Activated CD4-positive, CD25-positive, alpha-beta regulatory T cell treated with anti-CD3 and anti-CD28 coated beads, Interleukin-2, amount 50 U/mL, for 72 hours (primary cell): ENCODE data around the gene STPG1.

Source experiments
- DNase-seq: peaks from one replicate; pipeline ENCODE4 v3.0.0; 2021

Gene STPG1

DNA sequence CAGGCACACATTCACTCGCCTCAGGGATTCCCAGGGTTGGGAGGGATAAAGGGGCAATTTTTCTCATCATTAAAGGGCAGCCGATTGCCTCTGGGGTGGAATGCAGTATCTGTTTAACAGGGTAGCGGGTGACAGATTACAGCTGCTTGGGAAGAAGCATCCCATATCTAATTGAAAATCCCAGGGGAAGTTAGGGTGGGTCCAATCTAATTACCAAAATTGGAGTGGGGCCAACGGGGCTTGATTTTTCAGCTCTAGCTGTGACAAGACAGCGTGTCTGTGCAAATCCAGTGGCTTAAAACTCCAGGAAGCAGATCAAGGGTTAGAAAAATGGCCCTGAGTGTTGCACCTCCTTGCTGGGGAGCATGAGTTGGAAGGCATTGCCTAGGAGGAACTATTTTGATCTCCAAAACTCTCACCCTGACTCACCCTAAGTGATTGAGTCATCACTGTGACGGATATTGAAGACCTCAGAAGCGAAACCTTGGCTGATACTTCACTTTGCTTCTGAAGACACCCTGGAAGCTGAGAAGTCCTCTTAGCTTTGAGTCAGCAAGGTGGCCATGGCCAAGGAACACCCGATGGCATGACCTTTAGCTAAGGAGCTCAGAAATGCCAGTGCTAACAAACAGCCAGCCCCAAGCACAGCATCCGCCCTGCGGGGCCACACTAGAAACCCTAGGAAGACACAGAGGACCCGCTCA lies 48.5 kb downstream of the STPG1 start:
- DNase-seq, result no peak

DNA sequence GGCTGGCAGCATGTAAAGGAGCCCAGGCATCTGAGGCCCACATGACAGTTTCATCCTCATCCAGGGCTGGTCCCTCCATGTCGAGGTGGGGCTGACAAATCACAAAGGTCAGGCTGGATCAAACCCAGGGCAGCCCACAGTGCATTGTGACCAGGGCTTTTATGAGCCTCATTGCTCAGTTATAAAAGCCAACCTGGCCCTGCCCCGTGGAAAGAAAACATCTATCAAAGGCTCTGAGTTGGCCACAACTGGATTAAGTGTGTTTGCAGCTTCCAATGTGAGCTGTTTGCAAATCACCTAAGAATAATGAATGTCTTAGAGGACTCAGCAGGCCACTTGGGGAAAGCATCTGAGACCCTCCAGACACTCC lies 49.0 kb downstream of the STPG1 start:
- no peak for DNase-seq

DNA sequence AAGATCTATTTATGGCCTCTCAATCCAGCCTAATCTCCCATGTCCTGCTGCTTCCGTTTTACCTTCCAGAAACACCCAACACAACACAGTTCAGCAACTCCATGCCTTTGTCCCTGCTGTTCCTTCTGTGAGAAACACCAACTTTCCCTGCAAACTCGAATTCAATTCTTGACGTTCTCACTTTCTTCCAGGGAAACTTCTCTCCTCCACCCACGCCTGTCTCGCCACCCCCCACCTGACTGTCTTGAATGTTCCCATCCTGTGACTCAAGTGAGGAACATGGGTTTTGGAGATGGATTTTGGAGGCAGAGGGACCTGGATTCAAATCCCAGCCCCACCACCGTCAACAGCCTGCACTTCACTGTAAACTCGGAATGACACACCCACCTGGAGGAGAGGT lies 49.6 kb downstream of the STPG1 start:
- no peak for DNase-seq

DNA sequence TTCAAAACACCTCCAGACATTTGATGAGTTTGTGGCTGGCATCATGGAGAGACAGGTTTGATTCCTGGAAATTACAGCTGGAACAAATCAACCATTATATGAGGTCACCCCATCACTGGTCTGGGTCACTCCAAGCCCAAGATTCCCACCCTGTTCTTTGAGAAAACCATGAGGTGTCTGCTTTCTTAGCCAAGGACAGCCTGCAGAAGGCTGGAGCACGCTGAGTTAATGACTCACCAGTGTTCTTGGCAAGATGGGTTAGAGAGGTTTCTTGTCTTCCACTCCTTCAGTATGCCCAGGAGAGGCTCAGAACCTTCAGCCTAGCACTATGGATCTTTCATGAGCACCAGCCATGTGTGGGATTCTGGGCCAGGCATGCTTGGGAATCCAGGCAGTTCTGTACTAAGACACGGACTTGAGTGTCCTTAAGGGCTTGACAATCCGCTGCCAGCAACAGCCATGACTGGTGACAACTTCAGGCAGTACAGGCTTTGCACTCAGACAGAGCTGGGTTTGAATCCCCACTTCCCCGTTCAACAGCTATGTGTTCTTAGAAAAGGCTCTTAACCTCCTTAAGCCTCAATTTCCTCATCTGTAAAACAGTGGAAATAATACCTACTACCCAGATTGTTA lies 50.5 kb downstream of the STPG1 start:
- no peak for DNase-seq

DNA sequence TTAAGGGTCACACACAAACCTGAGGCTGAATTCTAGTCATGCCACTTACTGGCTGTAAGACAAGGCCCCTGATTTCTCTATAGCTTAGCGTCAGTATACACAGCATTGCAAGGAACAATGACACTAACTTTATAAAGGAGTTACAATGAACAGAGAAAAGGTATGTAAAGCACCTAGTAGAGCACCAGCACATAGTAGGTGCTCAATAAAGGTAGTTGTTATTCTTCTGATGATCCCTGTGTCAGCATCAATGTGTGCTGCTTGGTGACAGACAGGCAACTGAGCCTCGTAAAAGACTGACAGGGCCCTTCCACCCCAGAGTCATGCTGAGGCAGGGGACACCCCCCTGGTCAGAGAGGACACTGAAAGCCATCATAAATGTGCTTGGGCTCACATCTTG lies 51.2 kb downstream of the STPG1 start:
- no peak for DNase-seq

DNA sequence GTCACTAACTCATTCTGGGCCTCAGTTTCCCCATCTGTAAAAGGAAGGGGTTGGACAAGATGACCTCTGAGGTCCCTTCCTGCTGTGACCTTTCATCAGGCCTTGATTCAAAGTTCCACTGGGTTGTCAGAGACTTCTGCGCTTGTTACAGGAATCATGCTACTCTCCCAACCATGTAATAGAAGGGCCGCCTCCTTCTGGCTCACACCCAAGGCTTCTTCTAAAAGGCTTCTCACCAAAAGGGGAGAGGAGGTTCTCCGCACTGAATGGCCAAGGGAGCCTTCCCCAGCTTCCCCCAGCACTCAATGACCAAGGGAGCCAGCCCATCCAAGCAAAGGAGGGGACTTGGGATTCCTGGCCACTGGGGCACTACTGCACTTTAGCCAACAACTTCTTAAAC lies 51.8 kb downstream of the STPG1 start:
- DNase-seq, result no peak

DNA sequence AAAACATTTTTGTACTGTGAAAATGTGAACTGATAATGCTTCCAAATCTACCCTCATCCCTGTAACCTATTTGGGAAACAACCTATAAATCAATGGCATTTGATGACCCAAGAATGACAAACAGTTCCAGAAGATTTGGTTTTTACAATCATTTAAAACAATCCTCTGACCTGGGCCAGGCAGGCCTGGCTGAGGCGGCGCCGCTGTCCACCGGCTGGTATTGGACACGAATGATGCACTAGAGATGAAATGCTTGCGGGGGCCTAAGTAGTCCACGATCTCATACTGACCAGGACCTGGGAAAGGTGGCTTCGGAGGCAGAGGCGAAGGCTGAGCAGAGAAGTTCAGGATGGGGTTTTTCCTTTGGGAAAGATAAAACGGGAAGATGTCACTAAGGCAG lies 52.9 kb downstream of the STPG1 start:
- DNase-seq, result no peak

DNA sequence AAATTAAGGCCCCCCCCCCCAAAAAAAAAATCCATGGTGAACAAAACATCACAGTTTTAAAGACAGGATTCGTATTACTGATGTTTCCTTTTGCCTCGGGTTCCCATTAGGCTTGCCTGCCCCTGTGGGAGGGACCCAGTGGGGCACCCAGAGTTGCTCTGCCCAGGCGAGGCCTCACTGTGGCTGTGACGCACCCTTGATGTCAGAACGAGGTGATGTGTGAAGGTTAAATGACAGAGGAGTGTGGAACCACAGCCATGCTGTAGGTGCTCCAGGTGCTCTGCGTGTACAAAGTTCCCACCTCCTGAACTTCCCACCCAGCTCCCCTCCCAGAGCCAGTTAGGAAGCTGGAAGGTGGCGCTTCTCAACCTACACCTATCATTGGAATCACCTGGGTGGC lies 56.5 kb downstream of the STPG1 start:
- no peak for DNase-seq

DNA sequence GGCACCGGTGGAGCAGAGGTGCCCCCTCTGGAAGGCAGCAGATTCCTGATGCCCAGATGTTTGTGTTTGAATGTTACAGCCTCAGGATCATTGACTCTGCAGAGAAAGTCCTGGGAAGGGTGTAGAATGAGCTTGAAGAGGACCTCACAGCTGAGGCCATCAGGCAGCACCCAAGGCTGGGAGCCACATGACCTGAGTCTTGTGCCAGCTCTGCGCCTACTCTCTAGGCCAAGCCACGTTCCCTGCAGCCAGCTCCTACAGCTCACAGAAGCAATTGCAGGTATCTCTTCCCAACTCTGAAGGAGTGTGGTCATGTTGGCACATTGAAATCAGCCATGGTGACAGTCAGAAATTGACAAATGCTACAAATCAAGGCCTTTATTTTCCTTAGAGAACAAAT lies 58.1 kb downstream of the STPG1 start:
- DNase-seq, result no peak

DNA sequence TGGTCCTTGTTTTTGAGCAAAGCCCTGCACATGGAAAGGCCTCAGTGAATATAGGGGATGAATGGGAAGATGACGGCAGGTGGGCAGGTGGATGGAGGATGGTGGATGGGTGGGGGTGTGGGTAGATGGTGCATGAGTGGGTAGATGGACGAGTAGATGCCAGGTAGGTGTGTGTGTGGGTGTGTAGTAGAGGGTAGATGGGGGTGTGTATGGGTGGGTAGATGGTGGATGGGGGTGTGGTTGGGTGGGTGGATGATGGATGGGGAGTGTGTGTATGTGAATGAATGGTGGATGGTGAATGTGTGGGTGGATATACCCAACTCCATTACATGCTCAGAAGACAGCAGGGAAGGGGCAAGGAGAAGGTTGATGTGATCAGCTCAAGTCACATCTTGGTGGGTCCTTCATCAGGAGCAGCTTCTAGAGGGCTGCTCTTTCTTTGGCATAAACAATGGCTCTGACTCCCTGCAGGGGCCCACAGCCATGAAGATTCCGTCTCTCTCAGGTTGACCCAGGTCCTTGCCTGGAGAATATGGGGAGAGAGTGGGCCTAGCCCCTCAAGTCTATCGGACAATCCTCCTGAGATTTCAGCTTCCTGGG lies 60.2 kb downstream of the STPG1 start:
- no peak for DNase-seq

DNA sequence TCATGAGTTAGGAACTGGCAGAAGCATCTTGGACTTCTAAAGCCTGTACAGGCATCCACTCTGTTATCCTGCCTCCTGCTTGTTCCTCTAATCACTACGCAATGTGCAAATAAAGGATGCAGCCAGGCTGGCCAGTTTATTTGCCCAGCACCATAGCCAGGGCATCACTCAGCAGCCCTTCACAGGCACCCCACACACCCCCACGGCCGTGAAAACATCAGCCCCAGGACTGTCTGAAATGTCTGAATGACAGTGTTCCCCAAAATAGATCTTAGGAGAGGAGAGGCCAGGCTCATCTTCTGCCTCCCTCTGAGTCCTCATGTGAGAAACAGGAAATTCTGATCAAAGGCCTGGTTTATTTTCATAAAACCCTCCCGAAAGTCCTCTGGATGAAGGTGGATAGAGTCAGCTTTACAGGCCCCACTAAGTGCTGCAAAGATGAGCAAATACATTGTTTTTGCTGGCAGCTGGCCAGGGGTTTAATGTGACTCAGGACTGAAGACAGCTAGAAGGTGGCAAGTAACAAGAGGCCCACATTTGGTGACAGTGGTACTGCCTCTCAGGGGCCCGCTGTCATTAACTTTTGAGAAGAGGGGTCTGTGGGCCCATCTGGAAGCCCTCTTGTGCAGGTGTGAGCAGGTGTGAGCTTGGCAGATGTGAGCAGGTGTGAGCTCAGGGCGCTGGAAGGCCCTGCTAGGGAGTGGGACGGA lies 61.5 kb downstream of the STPG1 start:
- peak; percentile 49 for DNase-seq

DNA sequence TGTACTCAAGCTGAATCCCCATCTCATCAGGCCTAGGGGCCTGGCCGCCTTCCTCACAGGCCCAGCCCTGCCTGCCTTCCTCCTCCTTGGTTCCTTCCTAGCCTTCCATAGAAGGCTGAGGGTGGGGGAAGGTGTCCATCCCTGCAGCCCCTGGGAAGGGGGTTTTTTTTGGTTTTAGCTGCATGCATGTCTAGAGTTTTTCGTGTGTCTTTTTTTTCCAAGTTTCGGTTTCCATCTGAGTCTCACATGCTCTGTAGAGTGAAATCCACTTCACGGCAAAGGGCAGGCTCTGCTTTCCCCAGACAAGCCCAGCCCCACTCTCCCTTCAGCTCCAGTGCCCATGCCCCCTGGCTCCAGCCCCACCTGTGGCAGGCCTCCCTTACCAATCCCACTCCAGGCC lies 62.3 kb downstream of the STPG1 start:
- no peak for DNase-seq

DNA sequence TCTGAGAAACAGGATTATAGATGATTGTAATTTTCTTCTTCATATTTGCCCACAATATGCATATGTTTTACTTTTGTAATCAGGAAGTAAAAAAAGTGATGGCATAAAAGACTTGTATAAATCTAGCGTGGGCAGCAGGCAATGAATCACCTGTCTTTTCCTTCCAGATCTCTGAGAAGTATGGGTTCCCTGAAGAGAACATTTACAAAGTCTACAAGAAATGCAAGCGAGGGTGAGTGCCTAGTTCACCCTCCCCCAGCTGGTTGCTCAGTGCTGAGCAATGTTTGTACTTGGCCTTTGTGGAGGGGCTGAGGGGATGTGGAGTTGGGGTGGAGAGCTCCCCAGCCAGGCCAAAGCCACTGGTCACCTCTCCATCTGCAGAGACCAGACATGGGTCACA lies 63.7 kb downstream of the STPG1 start:
- no peak for DNase-seq

DNA sequence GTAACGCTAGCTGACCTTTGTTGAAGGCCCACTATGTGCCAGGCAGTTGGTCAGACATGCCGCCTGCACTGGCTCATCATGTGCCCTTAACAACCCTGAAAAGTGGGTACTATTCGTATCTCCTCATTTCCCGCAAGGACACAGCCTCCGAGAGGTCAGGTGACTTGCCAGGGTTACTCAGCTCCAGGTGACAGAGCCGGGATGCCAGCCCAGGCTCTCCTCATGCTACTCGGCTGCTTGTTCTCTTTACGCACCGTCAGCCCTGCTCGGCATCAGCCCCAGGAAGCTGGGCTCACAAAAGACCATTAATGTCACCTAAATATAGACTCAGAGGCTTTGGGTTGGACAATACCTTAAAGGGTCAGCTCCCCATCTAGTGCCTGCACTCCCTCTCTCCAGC lies 65.4 kb downstream of the STPG1 start:
- DNase-seq, result no peak

DNA sequence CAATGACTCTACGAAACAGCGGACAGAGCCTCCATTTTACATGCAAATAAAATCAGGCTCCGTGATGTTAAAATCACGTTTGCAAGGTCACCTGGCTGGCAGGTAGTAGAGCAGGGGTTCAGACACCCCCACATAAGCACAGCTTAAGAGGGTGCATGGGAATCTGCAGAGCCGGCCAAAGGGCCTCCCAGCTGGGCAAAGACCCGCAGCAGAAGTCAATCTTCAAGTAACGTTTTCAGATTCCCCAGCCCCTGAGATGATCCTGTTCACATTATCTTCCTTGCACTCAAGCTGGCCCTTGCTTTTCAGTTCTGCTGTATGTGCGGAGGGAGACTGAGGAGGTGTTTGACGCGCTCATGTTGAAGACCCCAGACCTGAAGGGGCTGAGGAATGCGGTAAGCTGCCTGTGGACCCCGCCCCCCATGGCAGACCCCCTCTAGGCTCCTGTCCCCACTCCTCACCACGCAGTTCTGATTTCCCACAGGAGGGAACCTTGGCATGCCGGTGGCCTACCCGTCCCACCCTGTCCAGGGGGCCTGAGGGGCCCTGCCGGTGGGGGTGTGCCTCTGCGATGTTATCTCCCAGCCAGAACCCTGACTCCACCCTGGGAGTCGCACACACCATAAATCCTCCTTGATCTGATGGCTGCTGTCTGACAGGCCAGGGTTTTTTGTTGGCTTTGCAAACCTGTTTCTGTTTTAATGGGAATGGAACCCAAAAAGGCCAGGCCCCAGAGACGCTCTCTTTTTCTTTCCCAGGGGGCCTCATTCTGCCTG lies 66.2 kb downstream of the STPG1 start:
- DNase-seq, result no peak

DNA sequence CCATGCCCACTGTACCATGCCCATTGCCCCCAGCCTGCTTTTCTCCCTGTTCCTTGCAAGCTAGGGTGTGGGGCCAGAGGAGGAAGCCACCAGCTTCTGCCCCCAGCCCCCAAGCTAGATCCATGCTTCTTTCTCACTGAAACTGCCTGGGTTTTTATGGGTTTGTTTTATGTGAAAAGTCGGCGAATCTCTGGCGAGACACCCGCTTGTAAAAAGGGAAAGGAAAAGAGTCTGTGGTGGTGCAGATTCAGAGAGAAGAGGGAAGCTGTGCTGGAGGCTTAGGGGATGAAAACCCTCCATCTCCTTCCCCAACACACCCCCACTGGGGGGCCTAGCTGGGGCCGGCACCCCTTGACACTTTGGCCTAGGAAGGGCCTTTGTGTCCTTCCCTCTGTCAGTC lies 68.2 kb downstream of the STPG1 start:
- DNase-seq, result no peak

DNA sequence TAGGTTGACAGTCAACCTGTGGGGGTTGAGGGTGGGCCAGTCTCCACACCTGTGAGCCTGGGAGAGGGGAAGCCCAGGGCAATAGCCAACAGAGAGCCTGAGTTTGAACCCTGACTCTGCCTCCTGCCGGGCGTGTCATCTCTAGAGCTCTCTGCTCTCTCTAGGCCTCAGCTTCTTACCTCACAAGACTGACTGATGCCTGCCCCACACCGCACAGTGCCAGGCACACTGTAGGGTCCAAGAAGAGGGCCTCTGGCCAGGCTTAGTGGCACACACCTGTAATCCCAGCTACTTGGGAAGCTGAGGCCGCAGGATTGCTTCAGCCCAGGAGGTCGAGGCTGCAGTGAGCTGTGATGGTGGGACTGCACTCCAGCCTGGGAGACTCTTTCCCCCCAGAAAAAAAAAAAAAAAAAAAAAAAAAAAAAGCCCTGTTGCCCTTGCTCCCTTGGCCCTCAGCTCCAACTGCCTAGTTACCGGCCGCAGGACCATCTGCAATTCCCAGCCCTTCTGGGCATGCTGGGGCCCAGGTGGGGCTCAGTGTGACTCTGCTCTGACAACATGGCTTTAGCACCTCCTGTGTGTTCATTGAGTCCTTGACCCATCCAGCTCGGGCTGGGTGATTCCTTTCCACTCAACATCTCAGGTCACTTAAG lies 69.4 kb downstream of the STPG1 start:
- no peak for DNase-seq

DNA sequence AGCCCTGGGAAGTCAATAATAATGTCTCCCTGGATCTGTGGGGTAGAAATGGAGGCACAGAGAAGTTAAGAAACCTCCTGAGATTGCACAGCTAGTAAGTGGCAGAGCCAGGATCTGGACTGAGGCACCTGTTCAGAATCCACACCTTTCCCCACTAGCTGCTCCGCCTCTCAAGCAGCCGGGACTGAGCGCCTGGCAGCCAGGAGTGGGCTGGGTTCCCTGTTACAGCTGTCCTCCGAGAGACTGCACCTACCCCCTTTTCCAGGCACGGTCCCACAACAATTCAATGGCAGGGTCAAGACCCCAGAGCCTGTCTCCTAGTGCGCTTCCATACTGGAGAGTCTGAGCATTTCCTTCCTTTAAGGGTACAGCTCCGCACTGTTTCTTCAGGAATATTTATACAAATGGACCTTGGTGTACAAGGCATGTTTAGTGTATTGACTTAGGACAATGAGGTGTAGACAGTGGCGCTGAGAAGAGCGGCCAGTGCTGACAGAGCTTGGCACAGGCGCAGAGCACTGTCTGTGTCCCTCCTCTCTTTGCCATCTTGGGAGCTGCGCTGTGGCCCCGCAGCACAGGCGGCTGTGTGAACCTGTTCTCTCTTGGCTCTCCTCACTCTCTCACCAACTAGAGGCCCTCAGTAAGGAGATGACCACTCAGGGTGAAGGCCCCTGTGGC lies 70.0 kb downstream of the STPG1 start:
- no peak for DNase-seq

DNA sequence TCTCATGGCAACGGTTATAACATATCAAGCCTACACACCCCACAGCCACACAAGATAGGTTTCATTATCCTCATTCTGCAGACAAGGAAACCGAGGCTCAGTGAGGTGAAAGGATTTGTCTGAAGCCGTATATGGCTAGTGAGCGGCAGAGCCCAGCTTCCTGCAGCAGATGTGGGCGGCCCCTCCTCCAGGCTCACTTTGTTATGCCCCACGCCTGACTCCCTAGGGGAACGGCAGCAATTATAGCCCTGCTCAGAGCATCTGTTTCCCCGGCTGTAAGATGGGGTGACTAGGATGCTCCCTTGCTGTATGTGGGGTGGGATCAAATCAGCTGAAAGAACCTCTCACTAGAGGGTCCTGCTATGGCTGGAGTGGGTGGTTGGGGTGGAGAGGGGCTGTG lies 72.3 kb downstream of the STPG1 start:
- DNase-seq, result no peak

DNA sequence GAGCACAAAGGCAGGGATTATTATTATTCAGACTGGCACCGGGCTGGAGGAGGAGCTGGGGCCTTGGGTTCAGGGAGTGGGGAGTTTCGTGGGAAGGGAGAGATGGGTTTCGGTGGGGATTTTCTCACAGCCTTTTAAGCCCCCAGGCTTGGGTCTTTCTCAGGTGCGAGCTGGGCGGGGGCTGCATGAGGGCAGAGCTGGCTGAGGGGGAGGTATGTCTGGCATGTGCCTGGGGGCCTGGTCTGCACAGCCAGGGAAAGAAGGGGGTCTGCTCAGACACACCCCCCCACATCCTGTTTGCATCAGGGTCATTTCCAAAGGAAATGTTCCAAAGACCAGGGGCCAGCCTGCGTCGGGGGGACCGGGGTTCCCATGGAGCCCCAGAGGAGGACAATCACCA lies 72.8 kb downstream of the STPG1 start:
- DNase-seq, result no peak

DNA sequence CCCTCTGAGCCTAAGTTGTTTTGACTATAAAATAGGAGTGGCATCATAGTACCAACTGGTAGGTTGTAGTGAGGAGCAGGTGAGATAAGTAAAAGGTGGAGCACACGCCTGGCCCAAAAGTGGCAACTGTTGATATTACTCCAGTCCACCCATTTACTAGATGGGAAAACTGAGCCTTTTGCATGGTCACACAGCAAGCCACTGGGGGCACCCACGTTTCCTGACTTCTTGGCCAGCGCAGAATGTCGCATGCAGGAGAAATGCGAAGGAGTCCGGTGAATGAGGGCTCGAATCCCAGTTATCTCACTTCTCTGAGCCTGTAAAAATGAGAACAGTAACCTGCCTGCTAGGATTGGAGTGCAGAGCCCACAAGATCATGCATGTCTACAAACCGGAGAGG lies 73.6 kb downstream of the STPG1 start:
- no peak for DNase-seq

DNA sequence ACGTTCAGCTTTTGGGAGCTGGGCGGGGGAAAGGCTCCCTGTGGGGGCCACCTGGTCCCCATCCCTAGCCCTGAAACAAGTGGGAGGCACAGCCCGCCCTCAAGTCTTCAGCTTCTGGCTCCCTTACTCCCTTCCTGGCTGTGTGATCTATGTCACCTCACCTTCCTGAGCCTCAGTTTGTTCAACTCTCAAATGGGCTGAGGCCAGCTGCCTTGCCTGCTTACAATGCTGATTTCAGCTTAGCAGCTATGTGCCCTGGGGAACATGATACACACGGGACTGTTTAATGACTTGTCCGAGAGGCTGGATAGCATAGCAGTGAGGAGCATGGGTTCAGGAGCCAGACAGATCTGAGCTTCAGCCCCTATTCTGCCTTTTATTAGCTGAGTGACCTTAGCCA lies 75.1 kb downstream of the STPG1 start:
- DNase-seq, result no peak
